Ascending aorta (tissue), 2 donors: Measurements from ENCODE around the gene GRID2. TPM values are rescaled to one million over a fixed set of nuclear protein-coding genes. Genes with fewer than 3 reads are reported as not detected.

Experiments used
- DNase-seq, 2 donors: peaks; one replicate each; pipeline ENCODE4 v3.0.0-alpha.2; 2019; ENCODE audit warnings: low spot score in 2 of 2
- H3K27ac ChIP-seq, 2 donors: fragments of 200-600 bp; sonication (generic); one replicate each; pipeline ENCODE4 v1.5.1; 2016 to 2017; ENCODE audit warnings: mild to moderate bottlenecking in 1 of 2
- H3K27me3 ChIP-seq: fragments of 200-600 bp; sonication (generic); one replicate; pipeline ENCODE4 v1.5.1; 2017
- H3K36me3 ChIP-seq, 2 donors: fragments of 200-600 bp; sonication (generic); one replicate each; pipeline ENCODE4 v1.5.1; 2016
- H3K4me1 ChIP-seq, 2 donors: fragments of 200-600 bp; sonication (generic); one replicate each; pipeline ENCODE4 v1.5.1; 2016 to 2017; ENCODE audit warnings: mild to moderate bottlenecking in 1 of 2
- H3K4me3 ChIP-seq, 2 donors: fragments of 200-600 bp; sonication (generic); one replicate each; pipeline ENCODE4 v1.5.1; 2016 to 2017; ENCODE audit warnings: mild to moderate bottlenecking in 1 of 2
- H3K9me3 ChIP-seq, 2 donors: fragments of 200-600 bp; sonication (generic); one replicate each; pipeline ENCODE4 v1.5.1; 2016
- CTCF ChIP-seq, 3 experiments: fragments of 200-600 bp in 2 of 3; fragments of 450-650 bp in 1 of 3; sonication (generic) in 2 of 3; IDR thresholded peaks; one replicate each; pipeline ENCODE4 v1.5.1; 2016 to 2019; ENCODE audit warnings: antibody characterized with exemption in 3 of 3, mild to moderate bottlenecking in 1 of 3, moderate library complexity in 1 of 3
- intact Hi-C: fragments of 100-400 bp; cut with DNase I; formaldehyde crosslinking; loops from one replicate; pipeline ENCODE4 v1.15.1; 2023
- total RNA-seq: library from RNA; depleted of rRNA; stranded (reverse); fragments of >200 nt; gene quantifications from one replicate; pipeline ENCODE4 v1.1.0, GENCODE V29; 2016

GRID2 gene
- total RNA-seq, 1 donor from 2014 or later, result not detected

- no peak overlapping the region for H3K4me3 ChIP-seq
- intact Hi-C loops, result no loop called here
- no peak for TF ChIP-seq CTCF (IDR thresholded peaks at IDR 0.05)
Observed at GRCh38 chr4:92814677-92815076, 510.9 kb downstream of the GRID2 start.

GRCh38 chr4:92825256-92825655, 521.5 kb downstream of the GRID2 start:
- no peak overlapping the region for H3K27ac ChIP-seq
- no peaks in the 10 kb centered on the region for H3K4me1 ChIP-seq
- TF ChIP-seq CTCF (IDR thresholded peaks at IDR 0.05), result no peak
- intact Hi-C loops, result no loop called here
- no peaks in the 10 kb centered on the region for H3K9me3 ChIP-seq
- no peak overlapping the region for H3K4me3 ChIP-seq
- no peaks in the 10 kb centered on the region for H3K36me3 ChIP-seq
- H3K27me3 ChIP-seq, result no peaks in the 10 kb centered on the region
- DNase-seq, result no peak

More at GRCh38 chr4:92814677-92815076, 510.9 kb downstream of the GRID2 start:
- Histone ChIP-seq H3K27me3 (no peaks in the 10 kb centered on the region), H3K9me3 (no peaks in the 10 kb centered on the region), H3K36me3 (no peaks in the 10 kb centered on the region), H3K27ac (no peak overlapping the region), H3K4me1 (no peaks in the 10 kb centered on the region)
- DNase-seq, result no peak

DNA sequence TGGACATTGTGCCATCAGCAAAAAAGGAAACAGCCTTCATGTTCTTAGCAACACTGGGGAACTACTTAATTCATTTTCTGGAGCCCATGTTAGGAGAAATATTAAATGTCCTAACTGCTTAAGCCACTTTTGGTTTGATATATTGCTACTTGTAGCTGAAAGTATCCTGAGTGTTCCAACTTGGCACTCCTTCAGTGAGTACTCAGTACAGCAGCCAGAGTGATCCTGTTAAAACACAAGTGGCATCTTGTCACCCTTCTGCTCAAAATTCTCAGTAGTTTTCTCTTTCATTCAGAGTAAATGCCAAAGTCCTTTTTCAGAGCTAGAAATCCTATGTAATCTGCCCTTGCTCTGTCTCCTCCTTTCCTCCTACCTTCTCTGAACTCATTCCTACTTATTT, 522.0 kb downstream of the GRID2 start:
- Histone ChIP-seq H3K27me3 (no peaks in the 10 kb centered on the region), H3K36me3 (no peaks in the 10 kb centered on the region), H3K27ac (no peak overlapping the region), H3K4me3 (no peak overlapping the region), H3K9me3 (no peaks in the 10 kb centered on the region), H3K4me1 (no peaks in the 10 kb centered on the region)
- intact Hi-C loops, result no loop called here
- no peak for TF ChIP-seq CTCF (IDR thresholded peaks at IDR 0.05)
- no peak for DNase-seq

DNA sequence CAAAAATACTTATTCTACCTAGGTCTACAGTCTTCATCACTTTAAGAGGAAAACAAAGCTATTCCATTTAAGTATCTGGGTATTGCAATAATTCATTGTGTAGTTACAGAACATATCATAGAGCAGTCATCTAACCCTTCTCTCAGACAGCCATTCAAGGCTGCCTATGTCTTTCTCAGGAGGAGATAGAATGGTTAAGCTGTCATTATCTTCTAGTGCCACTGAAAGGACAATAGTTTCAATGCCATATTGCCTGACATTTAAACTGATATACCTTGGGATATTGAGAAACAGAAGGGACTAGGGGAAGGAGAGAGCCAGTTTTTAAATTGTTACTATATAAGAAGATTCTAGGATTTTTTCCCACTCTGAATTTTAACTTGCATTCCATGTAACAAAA, 527.0 kb downstream of the GRID2 start:
- no peak for TF ChIP-seq CTCF (IDR thresholded peaks at IDR 0.05)
- Histone ChIP-seq H3K27ac (no peak overlapping the region), H3K9me3 (no peaks in the 10 kb centered on the region), H3K4me1 (no peaks in the 10 kb centered on the region), H3K4me3 (no peak overlapping the region), H3K27me3 (no peaks in the 10 kb centered on the region), H3K36me3 (no peaks in the 10 kb centered on the region)
- DNase-seq, result no peak
- intact Hi-C loops, result no loop called here

DNA sequence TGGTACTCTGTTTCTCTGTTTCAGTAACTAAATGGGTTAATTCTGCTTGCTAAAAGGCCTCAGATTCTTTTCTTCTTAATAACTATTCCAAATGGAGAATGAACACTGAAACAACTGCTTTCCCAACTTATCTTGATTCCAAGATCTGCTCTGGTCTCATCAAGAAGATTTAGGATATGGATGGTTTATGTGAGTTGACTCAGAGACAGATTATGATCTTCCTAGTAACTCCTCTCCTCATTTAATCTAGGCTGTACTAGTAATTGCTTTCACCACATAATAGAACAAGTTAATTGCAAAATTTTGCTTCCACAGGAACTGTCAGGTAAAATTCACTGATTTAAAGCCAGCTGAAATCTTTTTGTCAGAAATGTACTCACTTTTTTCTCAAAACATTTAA, 537.1 kb downstream of the GRID2 start:
- Histone ChIP-seq H3K27me3 (no peaks in the 10 kb centered on the region), H3K4me3 (no peak overlapping the region), H3K36me3 (no peaks in the 10 kb centered on the region), H3K27ac (no peak overlapping the region), H3K9me3 (no peaks in the 10 kb centered on the region), H3K4me1 (no peaks in the 10 kb centered on the region)
- no peak for TF ChIP-seq CTCF (IDR thresholded peaks at IDR 0.05)
- no peak for DNase-seq
- intact Hi-C loops, result no loop called here

GRCh38 chr4:92843784-92844183, 540.0 kb downstream of the GRID2 start:
- H3K4me3 ChIP-seq, result no peak overlapping the region
- intact Hi-C loops, result no loop called here
- H3K27me3 ChIP-seq, result no peaks in the 10 kb centered on the region
- no peaks in the 10 kb centered on the region for H3K36me3 ChIP-seq
- no peak overlapping the region for H3K27ac ChIP-seq
- no peaks in the 10 kb centered on the region for H3K4me1 ChIP-seq
- no peak for TF ChIP-seq CTCF (IDR thresholded peaks at IDR 0.05)
- no peak for DNase-seq
- no peaks in the 10 kb centered on the region for H3K9me3 ChIP-seq
